Putamen (tissue), 1 donor: Measurements from ENCODE around the gene SCNN1A.

ENCODE experiments used
- DNase-seq: peaks from one replicate; pipeline ENCODE4 v3.0.0-alpha.2; 2016; ENCODE audit warnings: low spot score

SCNN1A gene

GRCh38 chr12:6317693-6318439, 57.5 kb downstream of the SCNN1A start:
- DNase-seq: no peak

- DNase-seq: no peak
These were observed 58.3 kb downstream of the SCNN1A start for GRCh38 chr12:6316921-6317692.

- no peak for DNase-seq
These were observed 59.4 kb downstream of the SCNN1A start for GRCh38 chr12:6315704-6316597.

- no peak for DNase-seq
These were observed 60.2 kb downstream of the SCNN1A start for GRCh38 chr12:6315184-6315583.

GRCh38 chr12:6314776-6315175, 60.6 kb downstream of the SCNN1A start:
- no peak for DNase-seq

GRCh38 chr12:6313326-6313940, 61.9 kb downstream of the SCNN1A start:
- no peak for DNase-seq

GRCh38 chr12:6312529-6313325, 62.6 kb downstream of the SCNN1A start:
- DNase-seq: no peak

- no peak for DNase-seq
These were observed 63.4 kb downstream of the SCNN1A start for GRCh38 chr12:6311822-6312528.

- no peak for DNase-seq
These were observed 64.4 kb downstream of the SCNN1A start for GRCh38 chr12:6310771-6311610.

GRCh38 chr12:6307529-6307928, 67.8 kb downstream of the SCNN1A start:
- DNase-seq: peak; percentile 17

GRCh38 chr12:6306599-6307220, 68.7 kb downstream of the SCNN1A start:
- DNase-seq: no peak

- no peak for DNase-seq
These were observed 69.2 kb downstream of the SCNN1A start for GRCh38 chr12:6306151-6306550.

GRCh38 chr12:6303071-6303470, 72.3 kb downstream of the SCNN1A start:
- no peak for DNase-seq

GRCh38 chr12:6302621-6303020, 72.7 kb downstream of the SCNN1A start:
- no peak for DNase-seq

GRCh38 chr12:6301721-6302120, 73.6 kb downstream of the SCNN1A start:
- DNase-seq: no peak

GRCh38 chr12:6297170-6297569, 78.2 kb downstream of the SCNN1A start:
- DNase-seq: no peak
